Measurements from ENCODE around the gene ELOF1. TPM values are rescaled to one million over a fixed set of nuclear protein-coding genes. Genes with fewer than 3 reads are reported as not detected.

Gene ELOF1
- total RNA-seq, 2 experiments from 2014 or later: 31.8 to 33.2 TPM

- Mint-ChIP-seq H3K4me3 (no peak overlapping the region), H3K27me3 (peaks cover 14% of the 10 kb centered on the region), H3K9me3 (no peaks in the 10 kb centered on the region), H3K4me1 (ENCODE audit: low read depth) (peaks cover 12% of the 10 kb centered on the region), H3K27ac (no peak overlapping the region), H3K36me3 (ENCODE audit: low read depth) (no peaks in the 10 kb centered on the region)
- Histone ChIP-seq H3K27ac (ENCODE audit: low read depth in 1 of 2, low read length in 2 of 2) (no peak overlapping the region), H3K4me1 (ENCODE audit: insufficient read depth, low read length) (peaks cover 21% of the 10 kb centered on the region), H3K4me3 (ENCODE audit: low read length) (no peak overlapping the region), H3K27me3 (ENCODE audit: control insufficient read depth in 1 of 2, insufficient read depth in 2 of 2, low read length in 2 of 2) (peaks cover 9 to 10% of the 10 kb centered on the region in 2 experiments), H3K9me3 (ENCODE audit: control insufficient read depth in 1 of 2, insufficient read depth in 1 of 2, low read length in 2 of 2) (peaks cover 0 to 6% of the 10 kb centered on the region in 2 experiments), H3K36me3 (ENCODE audit: insufficient read depth, low read length) (no peaks in the 10 kb centered on the region)
- DNase-seq (no peak), ATAC-seq (ENCODE audit: poor library complexity) (no peak)
- intact Hi-C loops (cut with DNase I, micrococcal nuclease): no loop called here
- TF ChIP-seq CTCF (IDR thresholded peaks at IDR 0.05): no peak
- CTCF ChIA-PET: interaction anchor here (1.0 kb wide), 1 partner anchor 26 kb away, joined by 3 read pairs; no protein-coding TSS in a partner anchor
- POLR2A ChIA-PET: interaction anchor here (1.1 kb wide), 1 partner anchor 17 kb away, joined by 3 read pairs; no protein-coding TSS in a partner anchor
Measured at GRCh38 chr19:11534948-11535347, 24.1 kb downstream of the ELOF1 start.

- Mint-ChIP-seq H3K4me1 (ENCODE audit: low read depth) (peaks cover 12% of the 10 kb centered on the region), H3K27ac (no peak overlapping the region), H3K27me3 (peaks cover 14% of the 10 kb centered on the region), H3K9me3 (no peaks in the 10 kb centered on the region), H3K36me3 (ENCODE audit: low read depth) (no peaks in the 10 kb centered on the region), H3K4me3 (no peak overlapping the region)
- H3K4me3 ChIP-seq (ENCODE audit: low read length): no peak overlapping the region
- peaks cover 6 to 8% of the 10 kb centered on the region in 2 experiments for H3K27me3 ChIP-seq (ENCODE audit: control insufficient read depth in 1 of 2, insufficient read depth in 2 of 2, low read length in 2 of 2)
- DNase-seq (no peak), ATAC-seq (ENCODE audit: poor library complexity) (no peak)
- POLR2A ChIA-PET: no interaction called here
- CTCF ChIA-PET: interaction anchor here (1.0 kb wide), 1 partner anchor 26 kb away, joined by 3 read pairs; no protein-coding TSS in a partner anchor
- no peak for TF ChIP-seq CTCF (IDR thresholded peaks at IDR 0.05)
- H3K4me1 ChIP-seq (ENCODE audit: insufficient read depth, low read length): peaks cover 19% of the 10 kb centered on the region
- no peaks in the 10 kb centered on the region for H3K36me3 ChIP-seq (ENCODE audit: insufficient read depth, low read length)
- no peak overlapping the region for H3K27ac ChIP-seq (ENCODE audit: low read depth in 1 of 2, low read length in 2 of 2)
- H3K9me3 ChIP-seq (ENCODE audit: control insufficient read depth in 1 of 2, insufficient read depth in 1 of 2, low read length in 2 of 2): peaks cover 0 to 6% of the 10 kb centered on the region in 2 experiments
- intact Hi-C loops (cut with DNase I, micrococcal nuclease): no loop called here
Measured at GRCh38 chr19:11534538-11534937, 24.5 kb downstream of the ELOF1 start.

GRCh38 chr19:11530432-11530831, 28.6 kb downstream of the ELOF1 start:
- no peak for TF ChIP-seq CTCF (IDR thresholded peaks at IDR 0.05)
- intact Hi-C loops (cut with DNase I, micrococcal nuclease): no loop called here
- Mint-ChIP-seq H3K27ac (no peak overlapping the region), H3K9me3 (no peaks in the 10 kb centered on the region), H3K4me3 (peak overlapping the region; percentile 45), H3K4me1 (ENCODE audit: low read depth) (peaks cover 27% of the 10 kb centered on the region), H3K27me3 (no peaks in the 10 kb centered on the region), H3K36me3 (ENCODE audit: low read depth) (peaks cover 15% of the 10 kb centered on the region)
- H3K4me3 ChIP-seq (ENCODE audit: low read length): no peak overlapping the region
- ATAC-seq (ENCODE audit: poor library complexity): no peak
- peak in 6 of 14 experiments; percentile 11 to 73 (median 29) for DNase-seq
- H3K36me3 ChIP-seq (ENCODE audit: insufficient read depth, low read length): peaks cover 10% of the 10 kb centered on the region
- H3K27ac ChIP-seq (ENCODE audit: low read depth in 1 of 2, low read length in 2 of 2): no peak overlapping the region
- peaks cover 19% of the 10 kb centered on the region for H3K4me1 ChIP-seq (ENCODE audit: insufficient read depth, low read length)
- ChIA-PET CTCF (no interaction called here), POLR2A (no interaction called here)
- no peaks in the 10 kb centered on the region for H3K27me3 ChIP-seq (ENCODE audit: control insufficient read depth in 1 of 2, insufficient read depth in 2 of 2, low read length in 2 of 2)
- no peaks in the 10 kb centered on the region for H3K9me3 ChIP-seq (ENCODE audit: control insufficient read depth in 1 of 2, insufficient read depth in 1 of 2, low read length in 2 of 2)

Data from CD4-positive, alpha-beta T cell (primary cell).